ENCODE results near the gene POU3F2. TPM values are rescaled to one million over a fixed set of nuclear protein-coding genes. Genes with fewer than 3 reads are reported as not detected.

POU3F2 gene
- total RNA-seq, 1 donor from 2014 or later: 114 TPM

DNA sequence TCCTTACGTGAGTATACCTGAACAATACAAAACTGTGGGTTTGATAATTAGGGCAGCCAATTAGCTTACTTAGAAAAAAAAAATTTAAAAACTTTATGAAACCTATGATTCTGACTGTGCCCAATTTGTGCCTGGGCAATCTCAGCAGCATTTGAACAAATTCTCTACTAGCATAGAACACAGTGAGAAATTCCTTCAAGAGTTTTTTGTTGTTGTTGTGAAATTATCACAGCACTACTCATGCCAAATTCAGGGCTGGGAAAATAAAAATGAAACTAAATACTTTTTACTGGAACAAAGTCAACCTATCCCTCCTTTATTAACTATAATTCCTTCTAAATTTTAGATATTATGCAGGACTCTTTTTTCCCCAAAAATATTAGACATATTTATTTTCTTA is 42.9 kb downstream of the POU3F2 start:
- DNase-seq (ENCODE audit: low read depth, low spot score): no peak
- H3K27me3 Mint-ChIP-seq (ENCODE audit: low read depth): no peaks in the 10 kb centered on the region
- H3K36me3 Mint-ChIP-seq (ENCODE audit: low read depth): peaks cover 7% of the 10 kb centered on the region
- H3K9me3 Mint-ChIP-seq: no peaks in the 10 kb centered on the region
- TF ChIP-seq, protein P1, sequence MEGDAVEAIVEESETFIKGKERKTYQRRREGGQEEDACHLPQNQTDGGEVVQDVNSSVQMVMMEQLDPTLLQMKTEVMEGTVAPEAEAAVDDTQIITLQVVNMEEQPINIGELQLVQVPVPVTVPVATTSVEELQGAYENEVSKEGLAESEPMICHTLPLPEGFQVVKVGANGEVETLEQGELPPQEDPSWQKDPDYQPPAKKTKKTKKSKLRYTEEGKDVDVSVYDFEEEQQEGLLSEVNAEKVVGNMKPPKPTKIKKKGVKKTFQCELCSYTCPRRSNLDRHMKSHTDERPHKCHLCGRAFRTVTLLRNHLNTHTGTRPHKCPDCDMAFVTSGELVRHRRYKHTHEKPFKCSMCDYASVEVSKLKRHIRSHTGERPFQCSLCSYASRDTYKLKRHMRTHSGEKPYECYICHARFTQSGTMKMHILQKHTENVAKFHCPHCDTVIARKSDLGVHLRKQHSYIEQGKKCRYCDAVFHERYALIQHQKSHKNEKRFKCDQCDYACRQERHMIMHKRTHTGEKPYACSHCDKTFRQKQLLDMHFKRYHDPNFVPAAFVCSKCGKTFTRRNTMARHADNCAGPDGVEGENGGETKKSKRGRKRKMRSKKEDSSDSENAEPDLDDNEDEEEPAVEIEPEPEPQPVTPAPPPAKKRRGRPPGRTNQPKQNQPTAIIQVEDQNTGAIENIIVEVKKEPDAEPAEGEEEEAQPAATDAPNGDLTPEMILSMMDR (conservative IDR thresholded peaks at IDR 0.05): no peak
- peaks cover 4% of the 10 kb centered on the region for H3K4me1 Mint-ChIP-seq
- H3K4me3 Mint-ChIP-seq: no peak overlapping the region
- H3K27ac Mint-ChIP-seq (ENCODE audit: unreplicated experiment): no peak overlapping the region

DNA sequence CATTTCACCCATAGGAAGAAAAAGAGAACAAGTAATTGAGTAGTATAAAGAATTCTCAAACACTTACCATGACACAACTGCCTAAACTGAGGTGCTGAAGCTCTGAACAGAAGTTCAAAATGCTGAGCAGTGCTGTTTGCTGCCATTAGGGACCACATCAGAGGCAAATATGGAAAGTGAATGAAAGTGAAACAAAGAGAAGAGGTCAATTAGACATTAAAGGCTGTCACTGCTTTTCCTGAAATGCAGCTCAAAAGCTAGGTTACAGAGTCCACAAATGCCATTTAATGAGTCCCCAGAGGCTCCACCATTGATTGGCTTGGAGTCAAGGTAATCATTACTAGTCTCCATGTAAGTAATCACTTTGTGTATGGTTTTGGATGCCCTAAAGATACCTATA is 46.1 kb downstream of the POU3F2 start:
- no peak overlapping the region for H3K27ac Mint-ChIP-seq (ENCODE audit: unreplicated experiment)
- H3K9me3 Mint-ChIP-seq: no peaks in the 10 kb centered on the region
- H3K27me3 Mint-ChIP-seq (ENCODE audit: low read depth): no peaks in the 10 kb centered on the region

GRCh38 chr6:98885330-98885729 is 51.0 kb downstream of the POU3F2 start:
- H3K27me3 Mint-ChIP-seq (ENCODE audit: low read depth): no peaks in the 10 kb centered on the region
- no peak overlapping the region for H3K27ac Mint-ChIP-seq (ENCODE audit: unreplicated experiment)
- H3K4me3 Mint-ChIP-seq: no peak overlapping the region
- H3K36me3 Mint-ChIP-seq (ENCODE audit: low read depth): peaks cover 26% of the 10 kb centered on the region
- no peaks in the 10 kb centered on the region for H3K4me1 Mint-ChIP-seq
- TF ChIP-seq, protein P1 (conservative IDR thresholded peaks at IDR 0.05): no peak
- DNase-seq (ENCODE audit: low read depth, low spot score): no peak
- no peaks in the 10 kb centered on the region for H3K9me3 Mint-ChIP-seq

More for the DNA sequence above, 46.1 kb downstream of the POU3F2 start:
- H3K4me1 Mint-ChIP-seq: no peaks in the 10 kb centered on the region
- no peak for DNase-seq (ENCODE audit: low read depth, low spot score)
- no peak overlapping the region for H3K4me3 Mint-ChIP-seq
- peaks cover 3% of the 10 kb centered on the region for H3K36me3 Mint-ChIP-seq (ENCODE audit: low read depth)
- TF ChIP-seq, protein P1 (conservative IDR thresholded peaks at IDR 0.05): no peak

- peaks cover 23% of the 10 kb centered on the region for H3K36me3 Mint-ChIP-seq (ENCODE audit: low read depth)
- H3K27me3 Mint-ChIP-seq (ENCODE audit: low read depth): no peaks in the 10 kb centered on the region
- H3K4me1 Mint-ChIP-seq: no peaks in the 10 kb centered on the region
- H3K27ac Mint-ChIP-seq (ENCODE audit: unreplicated experiment): no peak overlapping the region
- TF ChIP-seq, protein P1 (conservative IDR thresholded peaks at IDR 0.05): no peak
- DNase-seq (ENCODE audit: low read depth, low spot score): no peak
- H3K4me3 Mint-ChIP-seq: no peak overlapping the region
- no peaks in the 10 kb centered on the region for H3K9me3 Mint-ChIP-seq
Observed at GRCh38 chr6:98887650-98888049, 53.3 kb downstream of the POU3F2 start.

Other genes with a start within 250 kb of the POU3F2 start
- gene FBXL4, start 113.4 kb downstream of the POU3F2 start, total RNA-seq: 9.5 and 10.2 TPM in 2 replicates